Subcutaneous adipose tissue (tissue), 4 donors: Measurements from ENCODE around the gene AUNIP. TPM values are rescaled to one million over a fixed set of nuclear protein-coding genes. Genes with fewer than 3 reads are reported as not detected.

ENCODE experiments used
- small RNA-seq: library from RNA; depleted of rRNA; stranded (forward); fragments of <200 nt; gene quantifications from one replicate; pipeline ENCODE3, GENCODE V24; 2016
- total RNA-seq, 4 donors: library from RNA; depleted of rRNA; stranded (reverse); fragments of >200 nt; gene quantifications; one replicate each; pipeline ENCODE4 v1.1.0, GENCODE V29; 2016
- TF ChIP-seq, protein P1 (sequence below): fragments of 450-650 bp; IDR thresholded peaks from one replicate; pipeline ENCODE4 v1.5.1; 2016; ENCODE audit warnings: low read depth, mild to moderate bottlenecking, control low read depth, antibody characterized with exemption, moderate library complexity

Gene AUNIP
- total RNA-seq, 4 donors from 2014 or later, result 1.9 TPM; not detected in 3

DNA sequence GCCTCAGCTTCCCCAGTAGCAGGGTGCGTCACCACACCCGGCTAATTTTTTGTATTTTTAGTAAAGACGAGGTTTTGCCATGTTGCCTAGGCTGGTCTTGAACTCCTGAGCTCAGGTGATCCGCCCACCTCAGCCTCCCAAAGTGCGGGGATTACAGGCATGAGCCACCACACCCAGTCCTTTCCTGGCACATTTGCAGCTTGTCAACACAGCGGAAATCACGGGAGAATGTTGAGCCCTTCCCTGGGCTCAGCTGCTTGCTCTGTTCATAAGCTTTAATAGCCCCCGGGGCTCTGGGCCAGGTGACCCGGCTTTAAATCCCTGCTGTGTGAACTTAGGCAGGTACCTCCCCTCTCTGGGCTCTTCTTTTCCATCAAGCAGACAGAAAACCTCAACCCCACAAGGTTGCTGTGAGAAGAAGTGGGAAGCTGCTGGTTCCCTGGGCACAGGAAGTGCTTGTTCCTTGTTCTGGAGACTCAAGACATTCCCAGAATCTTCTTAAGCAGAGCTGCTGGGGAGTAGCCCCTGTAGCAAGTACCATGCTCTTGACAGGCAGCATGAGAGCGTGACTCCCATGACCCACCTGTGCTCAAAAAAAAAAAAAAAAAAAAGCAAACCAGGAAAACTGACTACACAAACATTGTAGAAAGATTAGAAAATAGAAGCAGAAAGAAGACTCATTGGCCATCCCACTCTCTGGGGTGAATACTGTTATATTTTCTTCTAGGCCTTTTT is 73.8 kb downstream of the AUNIP start:
- TF ChIP-seq, protein P1, sequence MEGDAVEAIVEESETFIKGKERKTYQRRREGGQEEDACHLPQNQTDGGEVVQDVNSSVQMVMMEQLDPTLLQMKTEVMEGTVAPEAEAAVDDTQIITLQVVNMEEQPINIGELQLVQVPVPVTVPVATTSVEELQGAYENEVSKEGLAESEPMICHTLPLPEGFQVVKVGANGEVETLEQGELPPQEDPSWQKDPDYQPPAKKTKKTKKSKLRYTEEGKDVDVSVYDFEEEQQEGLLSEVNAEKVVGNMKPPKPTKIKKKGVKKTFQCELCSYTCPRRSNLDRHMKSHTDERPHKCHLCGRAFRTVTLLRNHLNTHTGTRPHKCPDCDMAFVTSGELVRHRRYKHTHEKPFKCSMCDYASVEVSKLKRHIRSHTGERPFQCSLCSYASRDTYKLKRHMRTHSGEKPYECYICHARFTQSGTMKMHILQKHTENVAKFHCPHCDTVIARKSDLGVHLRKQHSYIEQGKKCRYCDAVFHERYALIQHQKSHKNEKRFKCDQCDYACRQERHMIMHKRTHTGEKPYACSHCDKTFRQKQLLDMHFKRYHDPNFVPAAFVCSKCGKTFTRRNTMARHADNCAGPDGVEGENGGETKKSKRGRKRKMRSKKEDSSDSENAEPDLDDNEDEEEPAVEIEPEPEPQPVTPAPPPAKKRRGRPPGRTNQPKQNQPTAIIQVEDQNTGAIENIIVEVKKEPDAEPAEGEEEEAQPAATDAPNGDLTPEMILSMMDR, result no peak

DNA sequence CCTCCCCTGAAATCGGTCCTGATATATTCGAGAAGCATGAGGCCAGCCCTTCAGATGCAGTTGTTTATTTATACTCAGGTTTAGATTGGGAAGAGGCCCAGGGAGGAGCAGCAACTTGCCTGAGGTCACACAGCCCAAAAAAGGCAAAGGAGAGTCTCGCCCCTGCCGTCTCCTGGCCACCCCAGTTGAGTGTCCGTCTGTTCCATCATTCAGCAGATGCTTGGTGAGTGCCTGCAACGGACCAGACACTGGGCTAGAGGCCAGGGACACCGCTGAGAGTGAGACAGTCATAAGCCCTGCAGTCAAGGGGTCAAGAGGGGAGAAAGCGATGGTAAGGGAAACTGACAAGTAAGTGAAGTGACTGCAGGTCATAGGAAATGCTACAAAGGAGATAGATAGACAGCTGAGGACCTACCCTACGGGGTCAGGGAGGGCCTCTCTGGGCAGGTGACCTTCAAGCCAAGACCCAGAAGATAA is 74.6 kb downstream of the AUNIP start:
- TF ChIP-seq, protein P1, result no peak

Small RNA genes lying within 50 kb of the gene (small RNA-seq; reads per million reads assigned to genes)
- gene AL033528.1 (not detected), gene RF00019 (0.49 reads per million), gene SNRPFP2 (not detected)

Other genes with a start within 250 kb of the AUNIP start
- 10 to 100 TPM; 11.0 to 20.9 (median 15.9) TPM for gene MAN1C1, start 242.7 kb downstream of the AUNIP start, total RNA-seq
- 10 to 100 TPM; 20.9 to 52.0 (median 25.2) TPM for gene SELENON, start 59.3 kb downstream of the AUNIP start, total RNA-seq
- gene MTFR1L, start 39.5 kb downstream of the AUNIP start, total RNA-seq, result 10 to 100 TPM; 53.6 to 89.5 (median 60.4) TPM
- gene PAQR7, start 16.3 kb upstream of the AUNIP start, total RNA-seq, result 1 to 10 TPM; 2.3 to 5.3 (median 3.8) TPM
- gene STMN1, start 47.0 kb upstream of the AUNIP start, total RNA-seq, result 10 to 100 TPM; 20.3 to 89.6 (median 32.0) TPM
- gene PAFAH2, start 138.6 kb upstream of the AUNIP start, total RNA-seq, result 10 to 100 TPM in 1 of 4 donors, 1 to 10 TPM in 3; 6.7 to 12.6 (median 9.1) TPM
- not detected for gene EXTL1, start 162.3 kb upstream of the AUNIP start, total RNA-seq
- gene SLC30A2, start 186.7 kb upstream of the AUNIP start, total RNA-seq, result under 1 TPM in 1 of 4 donors, not detected in 3; 0.22 TPM
- gene TRIM63, start 208.2 kb upstream of the AUNIP start, total RNA-seq, result 1 to 10 TPM in 3 of 4 donors, under 1 TPM in 1; 0.51 to 1.6 (median 1.2) TPM